K562 (cell line): Measurements from ENCODE around the gene ATP1A2.

Experiments used
- EP300 ChIP-seq: IDR thresholded peaks from 2 replicates; pipeline ENCODE4 v1.6.1; 2012; ENCODE audit warnings: low read length, improper control_type of control experiment
- MTA1 ChIP-seq: fragments of 450-650 bp; IDR thresholded peaks from 2 replicates; pipeline ENCODE4 v1.6.1; 2017; ENCODE audit warnings: borderline replicate concordance
- ZNF24 ChIP-seq: fragments of 450-650 bp; IDR thresholded peaks from 2 replicates; pipeline ENCODE4 v1.6.1; 2016
- TF ChIP-seq, protein P1 (sequence below): fragments of 250-450 bp; sonication (Bioruptor Pico); IDR thresholded peaks from 2 replicates; pipeline ENCODE4 v1.8.0; 2021; ENCODE audit warnings: moderate library complexity, mild to moderate bottlenecking, inconsistent platforms
- TF ChIP-seq, protein P2 (sequence below), 3 experiments: IDR thresholded peaks in 2 of 3; conservative IDR thresholded peaks in 1 of 3; 2 replicates each; pipeline ENCODE4 v1.5.1; 2011 to 2012; ENCODE audit warnings: low read length in 3 of 3, mild to moderate bottlenecking in 3 of 3, control low read depth in 2 of 3, improper control_type of control experiment in 1 of 3, inconsistent platforms in 1 of 3, low read depth in 1 of 3, mixed read lengths in 1 of 3, moderate library complexity in 1 of 3; ENCODE audit not compliant: insufficient read depth in 2 of 3

DNA sequence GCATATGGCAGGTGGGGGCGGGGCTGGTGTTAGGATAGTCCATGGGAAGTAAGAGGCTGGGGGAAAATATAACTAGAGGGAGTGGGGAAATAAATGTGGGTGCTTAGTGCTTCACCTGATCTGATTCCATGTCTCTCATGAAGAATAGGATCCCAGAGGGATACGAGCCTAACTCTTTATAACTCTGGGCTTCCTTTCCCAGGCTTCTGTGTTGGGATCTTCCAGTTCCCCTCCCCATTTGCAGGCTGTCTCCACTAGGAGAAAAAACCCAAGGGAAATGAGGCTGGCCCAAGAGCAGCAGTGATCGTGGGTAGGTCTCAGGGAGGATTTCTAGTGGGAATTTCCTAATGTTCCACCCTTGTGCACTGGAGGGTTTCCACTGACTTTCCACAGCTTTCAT, 32.6 kb upstream of the ATP1A2 start:
- TF ChIP-seq MTA1 (no peak), ZNF24 (no peak), EP300 (no peak)
- TF ChIP-seq, protein P1, sequence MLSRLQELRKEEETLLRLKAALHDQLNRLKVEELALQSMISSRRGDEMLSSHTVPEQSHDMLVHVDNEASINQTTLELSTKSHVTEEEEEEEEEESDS (CRISPR knock-in tag), result no peak
- TF ChIP-seq, protein P2, sequence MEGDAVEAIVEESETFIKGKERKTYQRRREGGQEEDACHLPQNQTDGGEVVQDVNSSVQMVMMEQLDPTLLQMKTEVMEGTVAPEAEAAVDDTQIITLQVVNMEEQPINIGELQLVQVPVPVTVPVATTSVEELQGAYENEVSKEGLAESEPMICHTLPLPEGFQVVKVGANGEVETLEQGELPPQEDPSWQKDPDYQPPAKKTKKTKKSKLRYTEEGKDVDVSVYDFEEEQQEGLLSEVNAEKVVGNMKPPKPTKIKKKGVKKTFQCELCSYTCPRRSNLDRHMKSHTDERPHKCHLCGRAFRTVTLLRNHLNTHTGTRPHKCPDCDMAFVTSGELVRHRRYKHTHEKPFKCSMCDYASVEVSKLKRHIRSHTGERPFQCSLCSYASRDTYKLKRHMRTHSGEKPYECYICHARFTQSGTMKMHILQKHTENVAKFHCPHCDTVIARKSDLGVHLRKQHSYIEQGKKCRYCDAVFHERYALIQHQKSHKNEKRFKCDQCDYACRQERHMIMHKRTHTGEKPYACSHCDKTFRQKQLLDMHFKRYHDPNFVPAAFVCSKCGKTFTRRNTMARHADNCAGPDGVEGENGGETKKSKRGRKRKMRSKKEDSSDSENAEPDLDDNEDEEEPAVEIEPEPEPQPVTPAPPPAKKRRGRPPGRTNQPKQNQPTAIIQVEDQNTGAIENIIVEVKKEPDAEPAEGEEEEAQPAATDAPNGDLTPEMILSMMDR (IDR thresholded peaks at IDR 0.05 in 2 of 3, conservative IDR thresholded peaks at IDR 0.05 in 1 of 3; ENCODE audit: insufficient read depth in 2 of 3, low read depth in 1 of 3, low read length in 3 of 3), result no peak
